AML-193 (cell line): ENCODE results near the gene ARHGAP26.

Experiments used
- DNase-seq, 2 experiments: peaks; one replicate each; lab custom pipeline; 2025; lab: John Stamatoyannopoulos, UW

ARHGAP26 gene

GRCh38 chr5:143164557-143164956, 394.4 kb downstream of the ARHGAP26 start:
- DNase-seq = no peak

- DNase-seq = no peak
Observed at GRCh38 chr5:143165049-143165880, 395.1 kb downstream of the ARHGAP26 start.

- DNase-seq = no peak
Observed at GRCh38 chr5:143166090-143166489, 395.9 kb downstream of the ARHGAP26 start.

DNA sequence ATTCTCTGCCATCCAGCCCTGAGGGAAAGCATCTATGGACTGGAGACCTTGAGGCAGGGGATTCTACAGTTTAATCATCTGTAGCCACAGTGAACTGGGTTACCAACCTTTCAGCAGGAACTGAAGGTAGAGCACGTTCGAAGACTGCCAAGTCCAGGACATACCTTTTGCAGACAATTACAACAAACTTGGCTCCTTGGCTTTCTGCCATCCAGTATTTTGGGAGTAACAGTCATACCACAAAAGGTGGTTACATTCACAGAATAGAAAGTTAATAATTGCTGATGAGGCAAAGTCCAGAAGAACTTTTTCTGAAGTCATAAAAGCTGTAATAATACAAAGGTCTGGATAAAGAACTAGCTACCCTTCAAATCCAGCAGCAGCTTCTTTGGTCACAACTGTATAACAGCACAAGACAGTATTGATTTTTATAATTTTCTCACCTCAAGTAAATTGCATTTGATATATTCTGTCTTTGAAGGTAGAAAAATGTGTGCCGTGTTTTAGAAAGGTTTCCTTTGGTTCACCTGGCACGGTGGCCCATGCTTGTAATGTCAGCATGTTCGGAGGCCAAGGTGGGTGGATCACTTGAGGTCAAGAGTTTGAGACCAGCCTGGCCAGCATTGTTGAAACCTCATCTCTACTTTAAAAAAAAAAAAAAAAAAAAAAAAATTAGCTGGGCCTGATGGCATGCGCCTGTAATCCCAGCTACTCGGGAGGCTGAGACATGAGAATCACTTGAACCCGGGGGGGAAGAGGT, 396.7 kb downstream of the ARHGAP26 start:
- no peak for DNase-seq

GRCh38 chr5:143168171-143168741, 398.1 kb downstream of the ARHGAP26 start:
- DNase-seq = no peak

DNA sequence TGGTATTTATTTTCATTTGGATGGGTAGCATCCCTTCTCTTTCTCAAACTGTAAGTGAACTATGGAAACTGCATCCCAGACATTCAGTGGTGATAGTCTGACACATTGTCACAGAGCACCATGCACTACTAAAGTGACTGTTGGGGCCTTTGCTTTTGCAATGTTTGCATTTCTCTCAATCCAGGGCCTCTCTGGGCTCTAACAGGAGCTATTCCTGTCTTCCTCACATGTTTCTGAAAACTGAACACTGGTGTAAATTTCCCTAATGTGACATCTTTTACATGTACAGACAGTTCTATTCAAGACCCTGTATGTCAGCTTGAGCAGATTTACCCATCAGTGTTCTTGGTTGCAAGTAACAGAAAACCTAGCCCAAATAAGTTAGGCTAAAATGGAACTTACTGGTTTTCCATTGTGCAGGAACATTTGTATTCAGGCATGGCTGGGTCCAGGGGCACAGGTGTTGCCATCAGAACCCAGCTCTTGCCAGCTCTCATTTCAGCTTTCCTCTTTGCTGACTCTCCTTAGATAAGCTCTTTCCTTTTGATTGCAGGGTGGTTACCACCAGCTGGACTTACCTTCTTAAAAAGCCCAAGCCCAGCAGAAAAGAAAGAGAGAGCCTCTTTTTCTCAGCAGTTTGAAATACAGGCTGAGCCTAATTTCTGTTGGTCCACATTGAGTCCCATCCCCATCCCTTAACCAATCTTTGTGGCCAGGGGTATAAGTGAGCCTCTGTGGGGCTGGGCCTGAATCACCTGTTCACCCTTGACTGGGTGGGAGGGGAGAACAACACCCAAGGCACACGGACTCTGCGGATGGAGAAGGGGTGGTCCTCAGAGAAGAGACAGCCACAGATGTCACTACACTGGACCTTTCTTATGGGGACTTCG, 399.0 kb downstream of the ARHGAP26 start:
- no peak for DNase-seq

GRCh38 chr5:143170104-143170503, 399.9 kb downstream of the ARHGAP26 start:
- DNase-seq = no peak

- no peak for DNase-seq
Observed at GRCh38 chr5:143170977-143171376, 400.8 kb downstream of the ARHGAP26 start.

DNA sequence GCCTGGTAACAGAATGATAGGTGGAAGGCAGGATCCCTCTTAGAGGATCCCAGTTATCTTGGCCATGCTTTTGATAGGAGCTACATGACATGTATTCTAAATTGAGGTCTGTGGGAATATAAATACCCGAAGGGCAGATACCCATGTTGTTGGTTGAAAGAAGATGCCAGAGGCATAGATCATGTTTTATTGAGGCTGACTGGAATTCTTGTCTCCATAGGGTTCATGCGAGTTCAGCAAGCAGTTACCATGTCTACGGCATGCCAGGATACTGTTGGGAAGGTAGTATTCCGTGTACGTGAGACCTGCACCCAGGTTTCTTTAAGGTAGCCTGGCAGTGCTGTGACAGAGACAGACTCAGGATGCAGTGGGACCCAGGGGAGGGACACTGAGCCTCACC, 402.6 kb downstream of the ARHGAP26 start:
- DNase-seq = no peak

DNA sequence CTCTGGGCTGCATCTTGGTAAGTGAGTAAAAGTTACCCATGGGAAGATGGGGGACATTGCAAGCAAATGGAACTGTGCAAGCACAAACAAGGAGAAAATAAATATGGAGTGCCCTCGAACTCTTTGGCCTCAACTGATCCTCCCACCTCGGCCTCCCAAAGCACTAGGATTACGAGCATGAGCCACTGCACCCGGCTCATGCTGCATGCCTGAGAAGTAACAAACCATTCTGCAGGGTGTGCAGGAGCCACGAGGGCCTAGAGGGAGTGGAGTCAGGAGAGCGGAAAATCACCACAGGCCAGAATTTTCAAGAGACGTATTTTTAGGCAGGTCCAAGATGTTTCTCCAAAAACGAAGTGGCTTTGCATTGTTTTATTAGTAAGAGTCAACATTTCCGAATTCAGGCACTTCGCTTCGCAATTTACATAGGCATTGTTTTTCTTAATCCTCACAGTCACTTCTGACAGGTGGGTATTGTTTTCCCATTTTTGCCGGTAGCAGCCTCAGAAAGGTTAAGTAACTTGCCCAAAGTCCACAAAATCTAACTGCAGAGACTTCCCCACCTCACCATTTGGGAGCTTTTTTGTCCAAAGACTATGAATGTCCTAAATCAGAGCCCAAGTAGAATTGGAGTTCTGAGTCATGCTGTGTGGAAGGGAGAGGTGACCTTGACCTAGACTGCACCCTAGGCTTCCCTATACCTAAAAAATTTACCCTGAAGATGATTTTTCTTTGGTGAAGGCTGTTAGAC, 403.1 kb downstream of the ARHGAP26 start:
- DNase-seq = no peak

GRCh38 chr5:143174714-143175398, 404.7 kb downstream of the ARHGAP26 start:
- no peak for DNase-seq

GRCh38 chr5:143176048-143176447, 405.9 kb downstream of the ARHGAP26 start:
- peak; percentile 21 to 57 for DNase-seq

GRCh38 chr5:143177263-143177983, 407.2 kb downstream of the ARHGAP26 start:
- no peak for DNase-seq

GRCh38 chr5:143179126-143179740, 409.1 kb downstream of the ARHGAP26 start:
- DNase-seq = no peak

GRCh38 chr5:143180751-143181150, 410.6 kb downstream of the ARHGAP26 start:
- DNase-seq = no peak

DNA sequence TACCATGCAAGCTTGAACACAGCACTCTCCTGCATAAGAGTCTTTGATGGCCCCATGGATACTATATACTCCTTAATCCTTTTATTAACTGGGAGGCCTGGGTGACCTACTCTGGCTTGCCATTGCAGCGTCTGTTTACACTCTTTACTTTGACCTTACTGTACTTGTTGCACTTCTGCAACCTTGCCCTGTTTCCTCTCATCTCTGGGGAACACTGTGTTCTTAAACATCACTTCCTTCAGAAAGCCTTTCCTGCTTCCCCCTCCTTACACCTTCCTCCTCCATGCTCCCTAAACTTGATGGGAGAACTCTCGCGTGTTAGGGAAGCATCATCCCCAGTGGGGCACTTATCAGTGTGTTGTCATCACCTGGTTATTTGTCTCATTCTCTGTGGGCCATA, 411.0 kb downstream of the ARHGAP26 start:
- DNase-seq = no peak

DNA sequence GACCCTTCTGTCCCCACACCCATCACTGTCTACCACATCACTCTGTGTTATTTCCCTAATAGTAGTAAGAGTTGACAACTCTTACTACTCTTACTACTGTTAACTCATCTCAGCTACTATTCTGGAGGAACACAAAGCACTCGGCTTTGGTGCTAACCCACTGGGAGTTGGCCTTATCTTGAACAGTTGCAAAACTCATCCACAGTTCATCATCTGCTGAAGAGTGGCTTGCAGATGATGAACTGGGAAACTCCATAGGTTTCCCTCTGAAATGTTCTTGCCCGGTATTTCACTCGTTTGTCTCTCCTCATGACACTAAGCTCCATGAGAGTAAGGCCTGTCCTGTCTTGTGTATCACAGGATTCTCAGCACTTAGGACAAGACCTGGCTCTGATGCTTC, 411.9 kb downstream of the ARHGAP26 start:
- DNase-seq = no peak

GRCh38 chr5:143182901-143183820, 413.0 kb downstream of the ARHGAP26 start:
- DNase-seq = no peak
